Activated naive CD4-positive, alpha-beta T cell treated with anti-CD3 and anti-CD28 coated beads for 36 hours (primary cell): ENCODE measurements around the gene ESRP2. TPM values are rescaled to one million over a fixed set of nuclear protein-coding genes. Genes with fewer than 3 reads are reported as not detected.

Source experiments
- CTCF ChIA-PET: fragments of 350-600 bp; sonication (Branson Sonifier 250); formaldehyde crosslinking; loops from one replicate; lab custom pipeline; 2021; ENCODE audit warnings: antibody characterized with exemption; lab: Charles Lee
- DNase-seq: peaks from one replicate; pipeline ENCODE4 v3.0.0-alpha.2; 2020
- H3K27ac Mint-ChIP-seq: one replicate; pipeline ENCODE4 v1.8.0; 2021; ENCODE audit warnings: mild to moderate bottlenecking, mixed read lengths
- H3K27me3 Mint-ChIP-seq: one replicate; pipeline ENCODE4 v1.8.0; 2021; ENCODE audit warnings: low read depth, mixed read lengths
- H3K36me3 Mint-ChIP-seq: one replicate; pipeline ENCODE4 v1.8.0; 2021; ENCODE audit warnings: low read depth, mixed read lengths
- H3K4me1 Mint-ChIP-seq: one replicate; pipeline ENCODE4 v1.8.0; 2021; ENCODE audit warnings: low read depth, mixed read lengths
- H3K4me3 Mint-ChIP-seq: one replicate; pipeline ENCODE4 v1.8.0; 2021; ENCODE audit warnings: mild to moderate bottlenecking, moderate library complexity, mixed read lengths
- H3K9me3 Mint-ChIP-seq: one replicate; pipeline ENCODE4 v1.8.0; 2021; ENCODE audit warnings: mixed read lengths
- intact Hi-C: fragments of 100-400 bp; cut with micrococcal nuclease; formaldehyde crosslinking; loops from one replicate; pipeline ENCODE4 v1.15.1; 2023
- total RNA-seq, 2 experiments: library from RNA; stranded (reverse); gene quantifications; one replicate each; pipeline ENCODE4 v1.2.3, GENCODE V29; 2021

Gene ESRP2
- total RNA-seq, 2 experiments from 2014 or later, result 0.21 to 0.35 TPM

GRCh38 chr16:68259007-68259825 is 23.3 kb upstream of the ESRP2 start:
- H3K27me3 Mint-ChIP-seq, result no peaks in the 10 kb centered on the region
- H3K9me3 Mint-ChIP-seq, result no peaks in the 10 kb centered on the region
- no peak overlapping the region for H3K4me3 Mint-ChIP-seq
- H3K27ac Mint-ChIP-seq, result no peak overlapping the region
- intact Hi-C loops, result no loop called here
- peaks cover 19% of the 10 kb centered on the region for H3K4me1 Mint-ChIP-seq
- DNase-seq, result no peak
- no peaks in the 10 kb centered on the region for H3K36me3 Mint-ChIP-seq
- CTCF ChIA-PET, result interaction anchor here (0.9 to 9.0 kb wide), 5 partner anchors 28 to 166 kb away, joined by 3 to 459 read pairs (median 74); partner anchors contain the start of genes PRMT7 and SLC7A6OS

DNA sequence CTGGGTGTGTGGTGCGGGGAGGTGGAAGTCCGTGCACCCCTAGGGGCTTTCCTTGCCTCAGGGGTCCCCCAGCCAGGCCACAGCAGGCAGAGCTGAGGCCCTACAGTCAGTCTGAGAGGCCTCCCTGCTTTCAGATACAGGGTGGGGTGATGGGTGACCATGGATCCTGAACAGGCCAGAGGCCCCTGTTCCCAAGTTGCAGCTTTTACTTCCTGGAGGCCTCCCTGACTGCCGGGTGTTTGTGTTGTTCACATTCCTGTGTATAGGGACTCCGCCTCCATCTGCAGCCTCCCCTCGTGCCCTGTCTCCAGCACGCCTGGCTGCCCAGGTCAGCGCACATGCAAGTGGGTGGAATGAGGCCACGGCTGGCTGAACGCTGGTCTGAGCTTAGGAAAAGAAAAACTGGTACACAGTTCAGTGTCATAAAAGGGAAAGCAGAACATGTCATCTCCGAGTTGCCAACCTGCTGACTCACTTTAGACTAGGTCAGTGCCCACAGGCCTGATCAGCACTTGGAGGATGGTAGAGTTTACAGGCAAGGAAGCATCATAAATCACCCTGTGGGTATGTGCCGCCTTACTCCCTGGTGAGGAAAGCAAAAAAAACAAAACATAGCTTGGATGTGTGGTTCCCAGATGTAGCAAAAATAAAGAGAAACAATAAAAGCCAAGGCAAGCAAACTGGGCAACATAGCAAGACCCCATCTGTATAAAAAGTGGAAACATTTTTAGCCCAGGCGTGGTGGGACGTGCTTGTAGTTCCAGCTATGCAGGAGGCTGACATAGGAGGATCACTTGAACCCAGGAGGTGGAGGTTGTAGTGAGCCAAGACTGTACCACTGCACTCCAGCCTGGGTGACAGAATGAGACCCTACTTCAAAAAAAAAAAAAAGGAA is 22.2 kb upstream of the ESRP2 start:
- H3K36me3 Mint-ChIP-seq, result no peaks in the 10 kb centered on the region
- no peak for DNase-seq
- no peaks in the 10 kb centered on the region for H3K27me3 Mint-ChIP-seq
- H3K27ac Mint-ChIP-seq, result no peak overlapping the region
- no peak overlapping the region for H3K4me3 Mint-ChIP-seq
- no peaks in the 10 kb centered on the region for H3K9me3 Mint-ChIP-seq
- H3K4me1 Mint-ChIP-seq, result peaks cover 11% of the 10 kb centered on the region
- CTCF ChIA-PET, result interaction anchor here (0.9 to 9.0 kb wide), 5 partner anchors 18 to 186 kb away, joined by 3 to 459 read pairs (median 5); no protein-coding TSS in a partner anchor
- intact Hi-C loops, result no loop called here

DNA sequence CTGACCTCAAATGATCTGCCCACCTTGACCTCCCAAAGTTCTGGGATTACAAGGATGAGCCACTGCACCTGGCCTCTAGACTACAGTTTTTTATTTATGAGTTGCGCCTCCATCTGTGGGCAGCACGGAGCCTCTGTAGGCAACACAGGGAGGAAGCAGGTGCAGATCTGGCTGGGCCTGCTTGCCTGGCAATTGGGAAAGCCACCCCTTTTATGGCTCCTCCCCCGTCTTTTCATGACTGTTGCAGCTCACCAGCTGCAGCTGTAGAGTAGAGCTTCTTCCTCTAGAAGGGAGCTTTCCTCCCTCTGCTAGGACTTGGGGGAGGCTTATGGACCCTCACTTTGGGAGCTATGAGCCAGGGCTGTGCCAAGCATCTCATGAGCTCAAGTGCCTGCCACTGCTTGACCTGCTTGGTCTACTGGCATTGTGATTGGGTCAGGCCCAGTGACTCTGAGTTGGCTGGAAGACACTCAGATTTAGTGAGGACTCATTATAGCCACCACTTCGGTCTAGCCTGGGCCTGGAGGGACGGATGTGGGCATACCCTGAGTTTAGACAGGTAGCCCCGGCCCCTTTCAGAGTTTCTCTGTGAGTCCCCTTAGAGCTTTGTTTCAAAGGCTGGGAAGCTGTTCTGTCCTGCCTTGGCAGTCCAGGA is 21.5 kb upstream of the ESRP2 start:
- Mint-ChIP-seq H3K36me3 (no peaks in the 10 kb centered on the region), H3K27me3 (no peaks in the 10 kb centered on the region), H3K4me1 (peaks cover 9% of the 10 kb centered on the region), H3K27ac (no peak overlapping the region), H3K4me3 (no peak overlapping the region), H3K9me3 (no peaks in the 10 kb centered on the region)
- CTCF ChIA-PET, result interaction anchor here (0.6 to 9.0 kb wide), 5 partner anchors 17 to 262 kb away, joined by 3 to 459 read pairs (median 5); no protein-coding TSS in a partner anchor
- intact Hi-C loops, result no loop called here
- peak; percentile 56 for DNase-seq

- CTCF ChIA-PET, result interaction anchor here (2.0 kb wide), 1 partner anchor 73 kb away, joined by 7 read pairs; no protein-coding TSS in a partner anchor
- no peak overlapping the region for H3K27ac Mint-ChIP-seq
- no peaks in the 10 kb centered on the region for H3K27me3 Mint-ChIP-seq
These were observed 19.8 kb upstream of the ESRP2 start for GRCh38 chr16:68255712-68256111.

DNA sequence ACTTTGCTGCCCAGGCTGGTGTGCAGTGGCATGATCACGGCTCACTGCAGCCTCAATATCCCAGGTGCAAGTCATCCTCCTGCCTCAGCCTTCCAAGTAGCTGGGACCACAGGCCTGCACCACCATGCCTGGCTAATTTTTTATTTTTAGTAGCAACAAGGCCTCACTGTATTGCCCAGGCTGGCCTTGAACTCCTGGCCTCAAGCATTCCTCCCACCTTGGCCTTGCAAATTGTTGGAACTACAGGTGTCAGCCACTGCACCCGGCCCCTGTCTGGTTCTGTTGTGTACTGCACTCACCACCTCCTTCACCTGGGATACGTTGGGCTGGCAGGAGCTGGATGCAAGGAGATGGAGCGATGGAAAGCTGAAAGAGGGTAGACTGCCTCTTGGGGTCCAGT is 17.8 kb upstream of the ESRP2 start:
- Mint-ChIP-seq H3K4me1 (peaks cover 5% of the 10 kb centered on the region), H3K27me3 (no peaks in the 10 kb centered on the region), H3K36me3 (peaks cover 5% of the 10 kb centered on the region), H3K4me3 (no peak overlapping the region), H3K9me3 (no peaks in the 10 kb centered on the region), H3K27ac (no peak overlapping the region)
- CTCF ChIA-PET, result interaction anchor here (0.5 to 2.0 kb wide), 3 partner anchors 9 to 75 kb away, joined by 3 to 7 read pairs (median 6); no protein-coding TSS in a partner anchor
- intact Hi-C loops, result no loop called here
- DNase-seq, result no peak

More at GRCh38 chr16:68255712-68256111, 19.8 kb upstream of the ESRP2 start:
- Mint-ChIP-seq H3K4me1 (peaks cover 5% of the 10 kb centered on the region), H3K36me3 (peaks cover 4% of the 10 kb centered on the region), H3K9me3 (no peaks in the 10 kb centered on the region), H3K4me3 (no peak overlapping the region)
- intact Hi-C loops, result no loop called here
- no peak for DNase-seq

- peaks cover 2% of the 10 kb centered on the region for H3K4me1 Mint-ChIP-seq
- H3K27ac Mint-ChIP-seq, result no peak overlapping the region
- H3K9me3 Mint-ChIP-seq, result no peaks in the 10 kb centered on the region
- intact Hi-C loops, result no loop called here
- no peaks in the 10 kb centered on the region for H3K27me3 Mint-ChIP-seq
- CTCF ChIA-PET, result interaction anchor here (0.9 to 5.7 kb wide), 4 partner anchors 9 to 76 kb away, joined by 3 to 39 read pairs (median 10); partner anchors contain the start of gene SLC7A6
- DNase-seq, result no peak
- H3K4me3 Mint-ChIP-seq, result no peak overlapping the region
- peaks cover 5% of the 10 kb centered on the region for H3K36me3 Mint-ChIP-seq
These were observed 16.5 kb upstream of the ESRP2 start for GRCh38 chr16:68252383-68252782.

DNA sequence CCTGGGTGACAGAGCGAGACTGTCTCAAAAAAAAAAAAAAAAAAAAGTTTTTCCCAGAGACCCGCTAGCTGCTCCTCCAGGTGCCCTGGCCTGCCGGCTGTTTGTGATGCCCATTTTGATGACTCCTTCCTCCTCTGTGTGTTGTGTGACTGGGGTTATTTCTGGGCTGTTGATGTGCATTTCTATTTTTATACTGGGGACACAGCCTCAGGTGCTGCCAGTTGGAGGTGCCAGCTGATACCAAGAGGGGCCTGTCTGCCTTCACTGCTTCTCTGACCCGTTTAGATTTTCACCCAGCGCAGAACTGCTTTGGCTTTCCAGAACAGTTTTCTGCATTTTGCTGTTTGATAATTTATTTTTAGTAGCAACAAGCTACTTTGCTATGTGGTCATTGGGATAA is 15.9 kb upstream of the ESRP2 start:
- intact Hi-C loops, result no loop called here
- Mint-ChIP-seq H3K36me3 (peaks cover 5% of the 10 kb centered on the region), H3K27me3 (no peaks in the 10 kb centered on the region), H3K4me3 (no peak overlapping the region), H3K4me1 (no peaks in the 10 kb centered on the region), H3K27ac (no peak overlapping the region), H3K9me3 (no peaks in the 10 kb centered on the region)
- CTCF ChIA-PET, result interaction anchor here (0.6 to 5.7 kb wide), 4 partner anchors 9 to 77 kb away, joined by 3 to 39 read pairs (median 10); partner anchors contain the start of gene SLC7A6
- no peak for DNase-seq

- CTCF ChIA-PET, result interaction anchor here (1.4 to 5.7 kb wide), 4 partner anchors 10 to 81 kb away, joined by 3 to 39 read pairs (median 10); partner anchors contain the start of gene SLC7A6
- intact Hi-C loops, result no loop called here
- H3K27me3 Mint-ChIP-seq, result no peaks in the 10 kb centered on the region
- no peak for DNase-seq
- H3K4me1 Mint-ChIP-seq, result peaks cover 9% of the 10 kb centered on the region
- H3K4me3 Mint-ChIP-seq, result no peak overlapping the region
- H3K27ac Mint-ChIP-seq, result no peak overlapping the region
- no peaks in the 10 kb centered on the region for H3K9me3 Mint-ChIP-seq
- peaks cover 5% of the 10 kb centered on the region for H3K36me3 Mint-ChIP-seq
These were observed 15.0 kb upstream of the ESRP2 start for GRCh38 chr16:68250951-68251350.

DNA sequence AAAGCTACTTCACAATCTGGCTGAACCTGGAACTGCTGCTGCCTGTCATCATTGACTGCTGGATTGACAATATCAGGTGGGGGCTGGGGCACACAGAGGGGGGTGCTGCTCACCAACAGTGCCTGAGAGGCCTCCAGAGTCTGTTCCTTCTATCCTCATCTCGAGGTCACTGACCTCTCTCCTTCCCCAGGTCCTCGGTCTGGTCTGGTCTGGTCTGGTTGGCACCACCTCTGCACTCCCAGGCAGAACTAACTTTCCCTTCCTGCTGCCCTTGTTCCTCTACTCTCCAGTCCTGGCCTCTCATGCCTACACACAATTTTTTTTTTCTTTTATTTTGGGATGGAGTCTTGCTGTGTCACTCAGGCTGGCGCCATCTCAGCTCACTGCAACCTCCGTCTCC is 13.4 kb upstream of the ESRP2 start:
- CTCF ChIA-PET, result interaction anchor here (5.7 kb wide), 1 partner anchor 12 kb away, joined by 39 read pairs; no protein-coding TSS in a partner anchor
- Mint-ChIP-seq H3K4me1 (peaks cover 19% of the 10 kb centered on the region), H3K27me3 (no peaks in the 10 kb centered on the region), H3K4me3 (no peak overlapping the region), H3K36me3 (peaks cover 7% of the 10 kb centered on the region), H3K9me3 (no peaks in the 10 kb centered on the region), H3K27ac (no peak overlapping the region)
- intact Hi-C loops, result no loop called here
- no peak for DNase-seq

DNA sequence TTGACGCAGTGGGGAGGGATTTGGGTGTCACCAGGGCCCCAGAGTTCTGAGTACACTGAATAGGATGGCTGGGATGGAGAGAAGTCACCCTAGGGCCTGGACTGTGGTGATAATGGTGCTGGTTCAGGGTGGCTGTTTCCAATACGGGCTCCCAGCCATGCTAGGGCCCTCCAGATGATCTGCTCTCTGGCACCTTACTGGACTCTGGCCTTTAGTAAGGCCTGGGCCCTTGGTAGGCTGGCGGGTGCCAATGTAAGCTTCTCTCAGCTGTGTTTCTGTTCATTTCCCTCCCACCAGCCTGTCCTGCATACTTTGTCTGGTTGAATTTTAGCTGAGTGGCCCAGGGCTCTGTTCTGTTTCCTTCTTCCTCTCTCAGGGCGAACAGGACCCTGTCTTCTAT is 12.0 kb upstream of the ESRP2 start:
- intact Hi-C loops, result no loop called here
- Mint-ChIP-seq H3K27me3 (no peaks in the 10 kb centered on the region), H3K27ac (no peak overlapping the region), H3K9me3 (no peaks in the 10 kb centered on the region), H3K36me3 (peaks cover 7% of the 10 kb centered on the region), H3K4me1 (peaks cover 20% of the 10 kb centered on the region), H3K4me3 (no peak overlapping the region)
- CTCF ChIA-PET, result interaction anchor here (5.7 kb wide), 1 partner anchor 13 kb away, joined by 39 read pairs; no protein-coding TSS in a partner anchor
- no peak for DNase-seq

GRCh38 chr16:68247400-68247799 is 11.5 kb upstream of the ESRP2 start:
- Mint-ChIP-seq H3K9me3 (no peaks in the 10 kb centered on the region), H3K27me3 (no peaks in the 10 kb centered on the region), H3K36me3 (peaks cover 7% of the 10 kb centered on the region), H3K27ac (no peak overlapping the region), H3K4me3 (no peak overlapping the region), H3K4me1 (peaks cover 20% of the 10 kb centered on the region)
- no peak for DNase-seq
- intact Hi-C loops, result no loop called here
- CTCF ChIA-PET, result interaction anchor here (1.4 to 5.7 kb wide), 3 partner anchors 14 to 17 kb away, joined by 3 to 39 read pairs (median 24); partner anchors contain the start of gene SLC7A6
